Vagina (tissue), 2 donors: ENCODE data around the gene HOXA7.

Experiments
- CTCF ChIP-seq, 3 experiments: fragments of 450-650 bp in 2 of 3; fragments of 200-600 bp in 1 of 3; sonication (generic) in 1 of 3; IDR thresholded peaks; one replicate each; pipeline ENCODE4 v1.5.1; 2017 to 2019; ENCODE audit warnings: antibody characterized with exemption in 3 of 3, mild to moderate bottlenecking in 2 of 3, moderate library complexity in 2 of 3
- POLR2AphosphoS5 ChIP-seq, 2 donors: sonication (generic); formaldehyde crosslinking; IDR thresholded peaks; one replicate each; pipeline ENCODE4 v1.9.0; 2017; ENCODE audit warnings: antibody characterized with exemption in 2 of 2, mild to moderate bottlenecking in 2 of 2, low read depth in 1 of 2; ENCODE audit not compliant: insufficient read depth in 1 of 2

- no peak for TF ChIP-seq CTCF (IDR thresholded peaks at IDR 0.05)
- peak in 1 of 2 donors; percentile 26 for TF ChIP-seq POLR2AphosphoS5 (IDR thresholded peaks at IDR 0.05; ENCODE audit: insufficient read depth in 1 of 2, low read depth in 1 of 2)
Measured at GRCh38 chr7:27198138-27198841, 41.8 kb upstream of the HOXA7 start.
